ENCODE data around the gene TEX19. TPM values are rescaled to one million over a fixed set of nuclear protein-coding genes. Genes with fewer than 3 reads are reported as not detected.
"Not testable (repeated sequence)": the region's sequence is repeated elsewhere in the genome, so short reads cannot be mapped to it uniquely, and the experiment has no call there.

TEX19 gene
- total RNA-seq, 2 experiments from 2014 or later: 0.10 TPM; not detected in 1

DNA sequence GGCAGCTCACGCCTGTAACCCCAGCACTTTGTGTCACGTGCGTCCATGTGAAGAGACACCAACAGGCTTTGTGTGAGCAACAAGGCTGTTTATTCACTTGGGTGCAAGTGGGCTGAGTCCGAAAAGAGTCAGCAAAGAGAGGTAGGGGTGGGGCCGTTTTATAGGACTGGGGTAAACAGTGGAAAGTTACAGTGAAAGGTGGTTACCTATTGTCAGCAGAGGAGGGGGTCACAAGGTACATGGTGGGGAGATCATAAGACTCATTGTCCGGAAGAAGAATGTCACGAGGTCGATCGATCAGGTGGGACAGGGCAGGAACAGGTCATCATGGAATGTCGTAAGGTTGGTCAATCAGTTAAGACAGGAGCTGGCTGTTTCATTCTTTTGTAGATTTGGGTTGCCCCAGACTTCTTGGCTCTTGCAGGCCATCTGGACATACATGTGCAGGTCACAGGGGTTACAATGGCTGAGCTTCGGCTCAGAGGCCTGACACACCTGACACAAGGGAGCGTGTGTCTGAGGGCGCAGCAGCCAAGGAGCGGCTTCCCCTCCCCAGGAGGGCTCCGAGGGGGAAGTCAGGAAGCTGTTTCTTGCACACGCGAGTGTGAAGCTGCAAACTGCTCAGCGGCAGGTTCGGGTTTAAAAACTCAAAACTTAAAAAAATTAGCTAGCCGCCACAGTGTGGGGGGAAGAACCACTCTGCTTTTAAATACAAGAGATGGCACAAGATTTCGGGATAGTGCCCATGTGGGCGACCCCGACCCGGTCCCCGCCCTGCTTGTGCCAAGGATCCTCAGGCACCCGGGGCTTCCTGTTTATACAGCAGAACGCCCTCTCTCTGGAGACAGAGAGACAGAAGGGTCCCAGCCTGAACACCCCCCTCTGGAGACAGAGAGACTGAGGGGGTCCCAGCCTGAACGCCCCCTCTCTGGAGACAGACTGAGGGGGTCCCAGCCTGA, 12.4 kb upstream of the TEX19 start:
- Mint-ChIP-seq H3K4me3 (no peak overlapping the region), H3K4me1 (peaks cover 7% of the 10 kb centered on the region), H3K27ac (no peak overlapping the region), H3K9me3 (no peaks in the 10 kb centered on the region), H3K27me3 (peaks cover 2% of the 10 kb centered on the region), H3K36me3 (ENCODE audit: low read depth) (no peaks in the 10 kb centered on the region)
- CTCF ChIA-PET: interaction anchor here (1.5 kb wide), 1 partner anchor 16 kb away, joined by 5 read pairs; no protein-coding TSS in a partner anchor
- POLR2A ChIA-PET: no interaction called here
- DNase-seq: no peak

DNA sequence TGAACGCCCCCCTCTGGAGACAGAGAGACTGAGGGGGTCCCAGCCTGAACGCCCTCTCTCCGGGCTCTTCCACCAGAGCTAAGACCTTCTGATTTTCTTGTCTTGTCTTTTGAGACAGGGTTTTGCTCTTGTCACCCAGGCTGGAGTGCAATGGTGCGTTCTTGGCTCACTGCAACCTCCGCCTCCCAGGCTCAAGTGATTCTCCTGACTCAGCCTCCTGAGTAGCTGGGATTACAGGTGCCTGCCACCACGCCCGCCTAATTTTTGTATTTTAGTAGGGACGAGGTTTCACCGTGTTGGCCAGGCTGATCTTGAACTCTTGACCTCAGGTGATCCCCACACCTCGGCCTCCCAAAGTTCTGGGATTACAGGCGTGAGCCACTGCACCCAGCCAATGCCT, 11.1 kb upstream of the TEX19 start:
- CTCF ChIA-PET; H3K4me3 Mint-ChIP-seq; POLR2A ChIA-PET; H3K27me3 Mint-ChIP-seq; H3K36me3 Mint-ChIP-seq (ENCODE audit: low read depth); DNase-seq; H3K9me3 Mint-ChIP-seq; H3K27ac Mint-ChIP-seq; H3K4me1 Mint-ChIP-seq: not testable (repeated sequence)

DNA sequence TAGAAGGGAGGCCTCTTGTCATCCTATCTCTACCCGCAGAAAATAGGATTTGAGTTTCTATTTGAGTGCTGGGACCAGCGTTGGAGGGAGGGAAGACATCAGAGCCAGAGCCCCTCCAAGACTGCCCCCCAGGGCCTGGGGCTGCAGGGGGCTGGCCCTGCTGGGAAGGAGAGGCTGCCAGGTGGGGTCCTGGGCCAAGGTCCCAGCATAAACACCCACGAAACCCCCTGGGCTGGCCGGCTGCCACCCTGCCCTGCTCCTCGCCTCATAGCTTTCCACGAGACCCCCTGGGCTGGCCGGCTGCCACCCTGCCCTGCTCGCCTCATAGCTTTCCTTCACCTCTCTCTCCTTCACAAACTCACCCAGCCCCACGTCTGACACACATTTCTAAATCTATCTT, 10.6 kb upstream of the TEX19 start:
- Mint-ChIP-seq H3K36me3 (ENCODE audit: low read depth) (no peaks in the 10 kb centered on the region), H3K27ac (peak overlapping the region; percentile 9), H3K9me3 (no peaks in the 10 kb centered on the region), H3K4me3 (no peak overlapping the region), H3K4me1 (peaks cover 7% of the 10 kb centered on the region), H3K27me3 (peaks cover 2% of the 10 kb centered on the region)
- no peak for DNase-seq
- ChIA-PET CTCF (interaction anchor here (0.5 kb wide), 1 partner anchor 222 kb away, joined by 3 read pairs; no protein-coding TSS in a partner anchor), POLR2A (no interaction called here)

DNA sequence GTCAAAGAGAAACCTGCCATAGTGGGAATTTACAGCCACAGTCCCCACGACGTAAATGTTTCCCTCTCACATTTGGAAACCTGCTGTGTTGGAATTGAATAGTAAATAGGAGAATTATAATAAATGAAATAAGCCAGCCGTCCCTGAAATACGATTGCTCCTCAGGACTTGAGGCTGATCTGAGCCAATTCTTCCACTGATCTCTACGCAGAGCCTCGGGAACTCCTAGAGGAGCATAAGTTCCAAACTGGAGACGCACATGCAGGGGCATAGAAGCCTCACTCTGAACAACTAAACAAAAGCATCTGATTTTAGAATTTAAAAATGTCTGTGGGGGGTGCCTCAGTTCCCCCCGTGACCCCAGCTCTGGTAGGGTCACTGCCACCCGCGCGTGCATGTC, 10.2 kb upstream of the TEX19 start:
- H3K27me3 Mint-ChIP-seq: peaks cover 2% of the 10 kb centered on the region
- peaks cover 7% of the 10 kb centered on the region for H3K4me1 Mint-ChIP-seq
- no peaks in the 10 kb centered on the region for H3K36me3 Mint-ChIP-seq (ENCODE audit: low read depth)
- H3K4me3 Mint-ChIP-seq: no peak overlapping the region
- POLR2A ChIA-PET: no interaction called here
- CTCF ChIA-PET: interaction anchor here (0.5 kb wide), 1 partner anchor 221 kb away, joined by 3 read pairs; no protein-coding TSS in a partner anchor
- DNase-seq: no peak
- H3K27ac Mint-ChIP-seq: no peak overlapping the region
- no peaks in the 10 kb centered on the region for H3K9me3 Mint-ChIP-seq

DNA sequence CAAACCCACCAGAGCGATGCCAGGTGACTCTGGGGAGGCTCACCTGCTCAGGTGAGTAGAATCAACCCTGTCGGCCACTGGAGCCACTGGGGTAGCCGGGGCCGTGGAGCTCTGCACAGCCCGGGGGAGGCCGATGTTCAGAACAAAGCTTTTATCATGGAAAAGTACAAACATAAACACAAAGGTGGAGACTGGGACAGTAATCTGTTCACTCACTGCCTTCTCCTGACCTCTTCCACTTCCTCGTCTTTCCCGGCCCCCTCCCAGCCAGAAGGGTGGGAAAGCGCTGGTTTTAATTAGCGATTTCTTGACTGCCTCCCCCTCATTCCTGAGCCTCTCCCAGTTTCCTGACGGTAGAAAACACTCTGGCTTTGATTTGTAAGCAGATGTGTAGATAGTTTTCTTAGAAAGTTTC, 9.8 kb upstream of the TEX19 start:
- Mint-ChIP-seq H3K36me3 (ENCODE audit: low read depth) (no peaks in the 10 kb centered on the region), H3K4me1 (peaks cover 7% of the 10 kb centered on the region), H3K27ac (no peak overlapping the region), H3K27me3 (peaks cover 2% of the 10 kb centered on the region), H3K4me3 (no peak overlapping the region), H3K9me3 (no peaks in the 10 kb centered on the region)
- no peak for DNase-seq
- ChIA-PET CTCF (interaction anchor here (1.1 to 1.2 kb wide), 2 partner anchors 15 to 23 kb away, joined by 3 read pairs; partner anchors contain the start of gene UTS2R), POLR2A (interaction anchor here (0.6 kb wide), 1 partner anchor 68 kb away, joined by 3 read pairs; no protein-coding TSS in a partner anchor)

DNA sequence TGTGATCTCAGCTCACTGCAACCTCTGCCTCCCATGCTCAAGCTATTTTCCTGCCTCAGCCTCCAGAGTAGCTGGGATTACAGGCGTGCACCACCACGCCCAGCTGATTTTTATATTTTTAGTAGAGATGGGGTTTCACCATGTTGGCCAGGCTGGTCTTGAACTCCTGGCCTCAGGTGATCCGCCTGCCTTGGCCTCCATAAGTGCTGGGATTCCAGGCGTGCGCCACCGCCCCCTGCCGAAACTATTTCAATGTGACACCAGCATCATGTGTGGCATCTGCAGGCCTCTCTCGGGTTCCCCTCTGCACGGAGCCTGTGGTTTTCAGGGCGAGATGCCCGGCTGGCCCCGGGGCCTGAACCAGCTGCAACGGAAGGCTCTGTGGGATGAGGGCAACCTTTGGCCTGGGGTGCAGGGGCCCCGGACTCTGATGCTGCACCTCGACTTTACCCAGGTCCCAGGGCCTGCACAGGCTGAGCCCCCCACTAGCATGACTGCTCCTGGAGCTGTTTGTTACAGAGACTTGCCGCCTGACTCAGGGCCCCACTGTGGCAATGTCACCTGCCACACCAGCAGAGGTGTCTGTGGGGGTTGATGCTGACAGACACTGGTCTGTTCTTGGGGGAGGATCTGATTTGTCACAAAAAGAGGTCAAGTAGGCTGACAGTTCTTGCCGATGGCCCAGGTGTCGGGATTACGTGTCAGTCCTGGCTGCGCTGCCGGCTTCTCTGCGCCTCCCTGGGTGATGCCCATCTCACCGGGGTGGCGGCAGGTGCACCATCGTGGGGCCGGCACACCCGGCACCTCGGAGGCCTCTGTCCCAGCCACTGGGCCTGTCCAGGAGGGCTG, 8.6 kb upstream of the TEX19 start:
- Mint-ChIP-seq H3K27ac (no peak overlapping the region), H3K36me3 (ENCODE audit: low read depth) (no peaks in the 10 kb centered on the region), H3K4me1 (peaks cover 7% of the 10 kb centered on the region), H3K4me3 (no peak overlapping the region), H3K9me3 (no peaks in the 10 kb centered on the region), H3K27me3 (peaks cover 5% of the 10 kb centered on the region)
- CTCF ChIA-PET: interaction anchor here (0.6 to 2.7 kb wide), 12 partner anchors 12 to 493 kb away, joined by 3 to 13 read pairs (median 3); partner anchors contain the start of gene UTS2R
- peak; percentile 49 for DNase-seq
- POLR2A ChIA-PET: no interaction called here

DNA sequence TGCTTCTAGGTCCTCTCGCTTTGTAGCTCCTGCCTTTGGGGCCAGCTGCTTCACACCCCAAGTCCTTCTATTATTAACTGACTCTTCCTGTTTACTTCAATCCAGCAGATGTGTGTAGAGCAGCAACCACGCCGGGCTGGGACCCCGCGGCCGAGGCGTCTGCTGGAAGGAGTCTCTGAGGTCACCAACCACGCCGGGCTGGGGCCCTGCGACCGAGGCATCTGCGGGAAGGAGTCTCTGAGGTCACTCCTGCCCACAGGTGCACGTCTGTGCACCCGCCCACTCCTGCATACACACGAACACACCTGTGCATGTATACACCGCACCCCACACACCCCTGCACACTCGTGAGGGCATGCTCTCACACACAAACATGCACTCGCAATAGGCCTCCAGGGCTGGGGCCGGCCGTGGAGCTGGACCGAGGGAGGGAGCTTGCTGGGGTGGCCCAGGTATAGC, 7.8 kb upstream of the TEX19 start:
- Mint-ChIP-seq H3K27me3 (peaks cover 7% of the 10 kb centered on the region), H3K9me3 (no peaks in the 10 kb centered on the region), H3K4me1 (peaks cover 6% of the 10 kb centered on the region), H3K36me3 (ENCODE audit: low read depth) (no peaks in the 10 kb centered on the region), H3K4me3 (no peak overlapping the region), H3K27ac (no peak overlapping the region)
- ChIA-PET POLR2A (no interaction called here), CTCF (interaction anchor here (0.6 to 2.7 kb wide), 10 partner anchors 12 to 492 kb away, joined by 3 to 13 read pairs (median 4); no protein-coding TSS in a partner anchor)
- DNase-seq: no peak

DNA sequence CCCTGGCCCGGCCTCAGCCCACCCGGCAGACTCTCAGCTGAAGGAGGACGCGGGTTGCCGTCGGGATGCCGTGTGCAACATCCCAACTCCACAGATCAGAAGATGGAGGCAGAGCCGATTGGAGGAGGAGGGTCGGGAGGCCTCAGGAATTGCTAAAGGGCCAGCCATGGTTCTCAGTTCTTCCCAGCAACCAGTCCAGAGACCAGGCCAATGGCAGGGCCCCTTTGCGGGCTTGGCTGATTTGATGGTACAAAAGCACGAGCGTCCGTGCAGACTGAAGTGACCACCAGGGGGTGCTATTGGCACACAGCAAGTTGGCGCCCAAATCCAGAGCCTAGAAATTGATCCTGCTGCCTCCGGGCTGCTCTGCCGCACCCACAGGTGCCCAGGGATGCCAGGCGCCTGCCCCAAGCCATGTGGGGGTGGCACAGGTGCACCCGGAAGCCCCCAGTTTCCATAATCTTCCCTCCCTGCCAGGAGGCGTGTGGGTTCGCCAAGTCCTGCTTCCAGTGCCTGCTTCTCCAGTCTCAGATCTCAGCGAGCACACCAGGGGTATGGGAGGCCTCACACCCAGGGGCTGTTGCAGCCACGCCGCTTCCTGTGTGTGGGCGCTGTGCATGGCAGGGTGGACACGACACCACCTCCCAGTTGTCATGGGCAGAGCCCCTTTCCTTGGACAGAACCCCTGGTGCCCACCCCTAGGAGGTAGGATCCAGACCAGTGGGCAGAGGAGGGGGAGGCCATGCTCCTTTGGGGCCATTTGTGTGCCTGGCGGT, 7.1 kb upstream of the TEX19 start:
- no peak overlapping the region for H3K4me3 Mint-ChIP-seq
- no peak overlapping the region for H3K27ac Mint-ChIP-seq
- no peaks in the 10 kb centered on the region for H3K36me3 Mint-ChIP-seq (ENCODE audit: low read depth)
- H3K27me3 Mint-ChIP-seq: peaks cover 7% of the 10 kb centered on the region
- POLR2A ChIA-PET: no interaction called here
- peak; percentile 89 for DNase-seq
- H3K4me1 Mint-ChIP-seq: peaks cover under 1% of the 10 kb centered on the region
- H3K9me3 Mint-ChIP-seq: no peaks in the 10 kb centered on the region
- CTCF ChIA-PET: interaction anchor here (0.8 to 2.7 kb wide), 9 partner anchors 7 to 321 kb away, joined by 3 to 13 read pairs (median 4); no protein-coding TSS in a partner anchor

DNA sequence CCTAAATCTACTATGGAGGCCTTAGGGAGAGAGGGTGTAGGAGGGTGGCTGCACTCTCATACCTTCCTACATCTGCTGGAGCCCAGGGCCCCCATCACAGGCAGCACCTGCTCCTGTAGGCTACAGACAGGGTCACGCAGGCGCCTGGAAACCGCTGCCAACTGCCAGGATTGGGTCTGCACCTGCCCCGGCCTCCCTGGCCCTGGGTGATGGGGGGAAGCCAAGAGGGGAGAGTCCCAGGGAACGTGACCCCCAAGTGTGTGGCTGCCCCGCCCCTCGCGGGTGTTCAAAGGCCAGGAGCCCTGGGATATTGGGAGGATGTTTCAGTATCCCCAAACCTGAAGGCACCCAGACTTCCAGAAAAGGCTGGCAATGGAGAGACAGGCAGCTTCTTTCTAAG, 5.6 kb upstream of the TEX19 start:
- DNase-seq: no peak
- ChIA-PET POLR2A (no interaction called here), CTCF (interaction anchor here (0.7 kb wide), 1 partner anchor 139 kb away, joined by 3 read pairs; no protein-coding TSS in a partner anchor)
- Mint-ChIP-seq H3K36me3 (ENCODE audit: low read depth) (no peaks in the 10 kb centered on the region), H3K4me1 (peaks cover 6% of the 10 kb centered on the region), H3K9me3 (no peaks in the 10 kb centered on the region), H3K4me3 (no peak overlapping the region), H3K27ac (no peak overlapping the region), H3K27me3 (peaks cover 7% of the 10 kb centered on the region)

DNA sequence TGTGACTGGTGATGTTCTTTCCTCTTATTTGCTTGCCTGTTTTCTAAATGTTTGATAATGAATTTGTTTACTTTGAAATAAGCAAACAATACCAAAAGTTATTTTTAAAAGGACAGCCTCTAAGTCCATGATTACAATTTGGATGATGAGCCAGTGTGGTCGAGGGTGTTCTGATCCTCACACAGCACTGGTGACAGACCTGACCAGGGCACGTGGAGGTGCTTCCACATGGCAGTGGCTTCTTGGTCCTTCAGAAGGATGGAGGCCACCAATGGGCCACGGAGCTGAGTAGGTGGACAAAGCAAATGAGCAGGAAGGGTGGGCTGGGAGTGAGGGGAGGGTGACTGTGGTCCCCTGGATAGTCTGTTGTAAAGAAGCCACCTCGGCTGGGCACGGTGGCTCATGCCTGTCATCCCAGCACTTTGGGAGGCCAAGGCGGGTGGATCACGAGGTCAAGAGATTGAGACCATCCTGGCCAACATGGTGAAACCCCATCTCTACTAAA, 4.2 kb upstream of the TEX19 start:
- H3K4me1 Mint-ChIP-seq: peaks cover 9% of the 10 kb centered on the region
- no peak overlapping the region for H3K27ac Mint-ChIP-seq
- H3K9me3 Mint-ChIP-seq: no peaks in the 10 kb centered on the region
- DNase-seq: no peak
- H3K4me3 Mint-ChIP-seq: no peak overlapping the region
- ChIA-PET CTCF (no interaction called here), POLR2A (interaction anchor here (0.8 kb wide), 1 partner anchor 209 kb away, joined by 3 read pairs; no protein-coding TSS in a partner anchor)
- H3K36me3 Mint-ChIP-seq (ENCODE audit: low read depth): no peaks in the 10 kb centered on the region
- peaks cover 9% of the 10 kb centered on the region for H3K27me3 Mint-ChIP-seq

DNA sequence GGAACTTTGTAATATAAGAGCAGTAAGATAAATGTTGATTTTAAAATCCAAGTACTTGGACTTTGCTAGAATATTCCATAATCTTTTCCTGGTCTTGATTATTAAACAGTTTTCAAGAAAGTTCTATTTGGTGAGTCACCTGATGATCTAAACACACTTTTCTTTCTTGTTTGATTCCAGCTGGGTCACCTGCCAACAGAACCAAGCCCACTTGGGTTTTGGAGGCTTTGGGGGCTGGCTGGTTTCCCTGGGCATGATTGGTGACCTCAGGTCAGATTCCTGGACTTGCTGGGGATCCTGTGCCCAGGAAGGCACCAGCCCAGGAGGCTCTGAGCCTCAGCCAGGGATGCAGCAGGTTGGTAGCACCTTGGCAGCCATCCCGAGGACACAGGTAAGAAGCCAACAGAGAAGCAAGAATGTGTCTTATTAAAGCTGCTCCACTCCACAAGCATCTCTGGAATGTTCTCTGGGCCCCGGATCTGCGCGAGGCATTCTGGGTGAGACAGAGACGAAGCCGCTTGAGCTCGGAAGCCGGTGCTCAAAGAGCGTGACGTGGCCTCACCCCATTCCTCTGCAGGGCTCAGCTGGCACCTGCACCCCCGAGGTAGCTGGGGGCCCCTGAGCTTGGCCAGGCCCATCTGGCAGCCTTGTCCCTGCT, 3.1 kb upstream of the TEX19 start:
- Mint-ChIP-seq H3K9me3 (no peaks in the 10 kb centered on the region), H3K4me1 (peaks cover 9% of the 10 kb centered on the region), H3K4me3 (no peak overlapping the region), H3K27ac (no peak overlapping the region), H3K27me3 (peaks cover 9% of the 10 kb centered on the region), H3K36me3 (ENCODE audit: low read depth) (no peaks in the 10 kb centered on the region)
- DNase-seq: no peak
- ChIA-PET POLR2A (interaction anchor here (0.8 kb wide), 1 partner anchor 208 kb away, joined by 3 read pairs; no protein-coding TSS in a partner anchor), CTCF (no interaction called here)
